NCI-H748 treated with DMSO at 0.1 percent for 48 hours (cell line): ENCODE results near the gene NDUFS7.

Source experiments
- DNase-seq: peaks from one replicate; lab custom pipeline; 2025; lab: John Stamatoyannopoulos, UW

NDUFS7 gene

GRCh38 chr19:1401138-1401888 is 17.6 kb downstream of the NDUFS7 start, which contains the start of gene GAMT:
Gene GAMT (minus strand): TSS chr19:1401542. CDS start chr19:1401476, 66 bp downstream.
- DNase-seq, result no peak

GRCh38 chr19:1401889-1402217 is 18.1 kb downstream of the NDUFS7 start:
- no peak for DNase-seq

GRCh38 chr19:1402411-1403070 is 18.8 kb downstream of the NDUFS7 start:
- no peak for DNase-seq

GRCh38 chr19:1406774-1407527 is 23.2 kb downstream of the NDUFS7 start:
- DNase-seq, result peak; percentile 85

- no peak for DNase-seq
Observed at GRCh38 chr19:1407528-1408299, 24.0 kb downstream of the NDUFS7 start, which contains the start of gene DAZAP1. Gene DAZAP1 (plus strand): TSS chr19:1407586. CDS start chr19:1407774, 188 bp downstream.

- DNase-seq, result no peak
Observed at GRCh38 chr19:1408300-1409203, 24.8 kb downstream of the NDUFS7 start.

- no peak for DNase-seq
Observed at GRCh38 chr19:1409204-1410005, 25.7 kb downstream of the NDUFS7 start.

GRCh38 chr19:1410136-1410786 is 26.6 kb downstream of the NDUFS7 start:
- no peak for DNase-seq

- no peak for DNase-seq
Observed at GRCh38 chr19:1410789-1411188, 27.1 kb downstream of the NDUFS7 start.

GRCh38 chr19:1411255-1412191 is 27.8 kb downstream of the NDUFS7 start:
- no peak for DNase-seq

- DNase-seq, result no peak
Observed at GRCh38 chr19:1412323-1412923, 28.7 kb downstream of the NDUFS7 start.

GRCh38 chr19:1412995-1413800 is 29.5 kb downstream of the NDUFS7 start:
- DNase-seq, result no peak

- DNase-seq, result no peak
Observed at GRCh38 chr19:1416014-1416841, 32.5 kb downstream of the NDUFS7 start.

GRCh38 chr19:1417145-1417544 is 33.4 kb downstream of the NDUFS7 start:
- no peak for DNase-seq

- no peak for DNase-seq
Observed at GRCh38 chr19:1417681-1418495, 34.2 kb downstream of the NDUFS7 start.

GRCh38 chr19:1418496-1418775 is 34.7 kb downstream of the NDUFS7 start:
- DNase-seq, result no peak
